ENCODE measurements around the gene C1QTNF9. TPM values are rescaled to one million over a fixed set of nuclear protein-coding genes. Genes with fewer than 3 reads are reported as not detected.

C1QTNF9 gene
- total and polyA plus RNA-seq, 2 of the 8 experiments (the other 6 are each of a cell fraction or from before 2014, with no cell fraction given), result not detected

- Histone ChIP-seq H2BK20ac (ENCODE audit: low read length) (no peak overlapping the region), H2BK5ac (ENCODE audit: low read depth, low read length) (no peak overlapping the region), H3K27ac (ENCODE audit: low read depth, low read length) (no peak overlapping the region), H3K23ac (ENCODE audit: insufficient read length) (no peak overlapping the region), H2BK12ac (ENCODE audit: low read depth, low read length) (no peak overlapping the region), H3K4me1 (replicated peaks in 1 of 4; ENCODE audit: control insufficient read depth in 3 of 4, insufficient read depth in 4 of 4, low read length in 3 of 4) (no peaks in the 10 kb centered on the region), H3K4ac (replicated peaks; ENCODE audit: insufficient read length, low read depth, low read length) (no peak overlapping the region), H2AFZ (ENCODE audit: low read length) (no peak overlapping the region), H3K9ac (replicated peaks in 1 of 4; ENCODE audit: extremely low read depth in 1 of 4, low read depth in 3 of 4, low read length in 3 of 4) (no peak overlapping the region), H3K23me2 (ENCODE audit: low read depth, low read length) (peaks cover 15% of the 10 kb centered on the region), H3K4me3 (ENCODE audit: extremely low read depth in 1 of 4, insufficient read depth in 2 of 4, low read depth in 3 of 4, low read length in 4 of 4) (no peak overlapping the region), H4K20me1 (replicated peaks in 1 of 2; ENCODE audit: control insufficient read depth in 1 of 2, insufficient read depth in 2 of 2, low read length in 2 of 2) (peaks cover 0 to 13% of the 10 kb centered on the region in 2 experiments), H3K4me2 (ENCODE audit: insufficient read depth in 1 of 2, low read depth in 2 of 2, low read length in 2 of 2) (no peak overlapping the region), H3K27me3 (replicated peaks in 1 of 4; ENCODE audit: control insufficient read depth in 3 of 4, extremely low read depth in 1 of 4, insufficient read depth in 3 of 4, low read length in 3 of 4) (peaks cover 0 to 2% (median 0%) of the 10 kb centered on the region in 4 experiments; a peak in 1 of 7 replicates), H2AK5ac (ENCODE audit: low read depth, low read length) (no peak overlapping the region), H3K18ac (ENCODE audit: extremely low read depth, low read length) (no peak overlapping the region), H3K56ac (replicated peaks; ENCODE audit: insufficient read length, low read depth, low read length) (no peak overlapping the region), H3K9me3 (ENCODE audit: insufficient read depth in 2 of 2, low read depth in 1 of 2, low read length in 1 of 2) (peaks cover 0 to 11% of the 10 kb centered on the region in 2 experiments; a peak in 2 of 4 replicates), H3K79me1 (ENCODE audit: low read depth, low read length) (no peaks in the 10 kb centered on the region), H3K14ac (ENCODE audit: insufficient read length) (no peak overlapping the region), H3K79me2 (ENCODE audit: control insufficient read depth in 1 of 2, insufficient read depth in 2 of 2, low read length in 2 of 2) (no peaks in the 10 kb centered on the region), H4K8ac (ENCODE audit: extremely low read depth, insufficient read depth, low read length) (no peak overlapping the region), H4K91ac (replicated peaks; ENCODE audit: insufficient read length, low read length) (no peak overlapping the region), H2BK15ac (ENCODE audit: low read length) (no peak overlapping the region), H4K5ac (ENCODE audit: insufficient read length, low read depth, low read length) (no peak overlapping the region), H3K36me3 (ENCODE audit: control insufficient read depth in 2 of 4, insufficient read depth in 4 of 4, low read length in 3 of 4) (peaks cover 0 to 7% (median 0%) of the 10 kb centered on the region in 4 experiments; a peak in 1 of 8 replicates), H2BK120ac (replicated peaks; ENCODE audit: low read depth, low read length) (no peak overlapping the region)
- CTCF ChIA-PET (ENCODE audit: partially characterized antibody), result no interaction called here
- DNase-seq (ENCODE audit: low read depth in 1 of 2, low spot score in 2 of 2) (no peak), FAIRE-seq (no peak)
- POLR2A ChIA-PET (ENCODE audit: partially characterized antibody), result no interaction called here
- WGBS, 2 experiments (ENCODE audit: extremely low coverage in 1 of 2, insufficient coverage in 1 of 2, insufficient read length in 1 of 2, insufficient replicate concordance in 2 of 2, low coverage in 1 of 2, low lambda C conversion rate in 2 of 2, missing lambda C conversion rate in 1 of 2), result 90% methylated on average over 13 of the region's 13 CpGs; no CpG with 5 or more reads in 1 of the 2 experiments
Measured at GRCh38 chr13:24355103-24355502, 45.7 kb downstream of the C1QTNF9 start.
